Forelimb muscle (tissue), 1 donor: ENCODE data around the gene TOP1. TPM values are rescaled to one million over a fixed set of nuclear protein-coding genes. Genes with fewer than 3 reads are reported as not detected.

Experiments
- DNase-seq: peaks from one replicate; pipeline ENCODE4 v3.0.0-alpha.2; 2013; ENCODE audit warnings: low read depth
- polyA plus RNA-seq: library from polyadenylated mRNA; unstranded; fragments of 120-200 nt; gene quantifications from one replicate; pipeline ENCODE4 v1.2.1, GENCODE V29; 2013; ENCODE audit not compliant: insufficient read length

Gene TOP1
- polyA plus RNA-seq = 49.6 TPM

GRCh38 chr20:41028359-41029149, at the start of gene TOP1:
TOP1 (plus strand) TSS chr20:41028822; CDS start chr20:41029068, 246 bp downstream.
- peak; percentile 98 for DNase-seq

GRCh38 chr20:40979247-40979646, 49.4 kb upstream of the TOP1 start:
- DNase-seq = no peak

GRCh38 chr20:40980106-40980827, 48.4 kb upstream of the TOP1 start:
- DNase-seq = no peak

GRCh38 chr20:40980828-40981310, 47.8 kb upstream of the TOP1 start:
- no peak for DNase-seq

- no peak for DNase-seq
These were observed 46.0 kb upstream of the TOP1 start for GRCh38 chr20:40982415-40983145.

- DNase-seq = no peak
These were observed 44.7 kb upstream of the TOP1 start for GRCh38 chr20:40983898-40984297.

GRCh38 chr20:40984496-40984895, 44.1 kb upstream of the TOP1 start:
- DNase-seq = no peak

GRCh38 chr20:40986774-40987173, 41.8 kb upstream of the TOP1 start:
- DNase-seq = no peak

- DNase-seq = peak; percentile 51
These were observed 38.0 kb upstream of the TOP1 start for GRCh38 chr20:40990542-40991120.

- DNase-seq = no peak
These were observed 37.3 kb upstream of the TOP1 start for GRCh38 chr20:40991181-40991889.

GRCh38 chr20:40992349-40993113, 36.1 kb upstream of the TOP1 start:
- no peak for DNase-seq

GRCh38 chr20:40993794-40994540, 34.7 kb upstream of the TOP1 start:
- DNase-seq = no peak

GRCh38 chr20:40996326-40996725, 32.3 kb upstream of the TOP1 start:
- no peak for DNase-seq

- DNase-seq = no peak
These were observed 31.5 kb upstream of the TOP1 start for GRCh38 chr20:40997116-40997515.

GRCh38 chr20:40999841-41000240, 28.8 kb upstream of the TOP1 start:
- DNase-seq = no peak

- DNase-seq = no peak
These were observed 28.0 kb upstream of the TOP1 start for GRCh38 chr20:41000628-41001027.

- DNase-seq = no peak
These were observed 27.1 kb upstream of the TOP1 start for GRCh38 chr20:41001497-41001896.

GRCh38 chr20:41002842-41003142, 25.8 kb upstream of the TOP1 start:
- DNase-seq = no peak

- DNase-seq = no peak
These were observed 25.3 kb upstream of the TOP1 start for GRCh38 chr20:41003143-41003935.
